ENCODE data around the gene C10orf143. TPM values are rescaled to one million over a fixed set of nuclear protein-coding genes. Genes with fewer than 3 reads are reported as not detected.

The C10orf143 gene
- total RNA-seq, 2 experiments from 2014 or later, result 4.4 to 5.1 TPM

DNA sequence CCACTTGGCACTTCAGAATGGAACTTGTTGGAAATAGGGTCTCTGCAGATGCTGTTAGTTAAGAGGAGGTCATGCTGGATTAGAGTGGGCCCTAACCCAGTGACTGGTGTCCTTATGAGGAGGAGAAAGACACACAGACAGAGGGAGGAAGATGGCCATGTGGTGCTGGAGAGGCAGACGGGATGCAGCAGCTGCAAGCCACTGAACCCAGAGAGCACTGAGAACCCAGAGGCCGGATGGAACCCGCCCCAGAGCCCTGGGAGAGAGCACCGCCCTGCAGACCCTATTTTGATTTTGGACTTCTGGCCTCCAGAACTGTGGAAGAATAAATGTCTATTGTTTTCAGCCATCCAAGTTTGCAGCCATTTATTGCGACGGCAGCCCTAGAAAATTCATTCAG, 88.5 kb downstream of the C10orf143 start:
- CTCF ChIA-PET, result no interaction called here
- POLR2A ChIA-PET, result no interaction called here
- DNase-seq (no peak), ATAC-seq (no peak)
- intact Hi-C loops (cut with micrococcal nuclease), result no loop called here
- TF ChIP-seq, protein P1, sequence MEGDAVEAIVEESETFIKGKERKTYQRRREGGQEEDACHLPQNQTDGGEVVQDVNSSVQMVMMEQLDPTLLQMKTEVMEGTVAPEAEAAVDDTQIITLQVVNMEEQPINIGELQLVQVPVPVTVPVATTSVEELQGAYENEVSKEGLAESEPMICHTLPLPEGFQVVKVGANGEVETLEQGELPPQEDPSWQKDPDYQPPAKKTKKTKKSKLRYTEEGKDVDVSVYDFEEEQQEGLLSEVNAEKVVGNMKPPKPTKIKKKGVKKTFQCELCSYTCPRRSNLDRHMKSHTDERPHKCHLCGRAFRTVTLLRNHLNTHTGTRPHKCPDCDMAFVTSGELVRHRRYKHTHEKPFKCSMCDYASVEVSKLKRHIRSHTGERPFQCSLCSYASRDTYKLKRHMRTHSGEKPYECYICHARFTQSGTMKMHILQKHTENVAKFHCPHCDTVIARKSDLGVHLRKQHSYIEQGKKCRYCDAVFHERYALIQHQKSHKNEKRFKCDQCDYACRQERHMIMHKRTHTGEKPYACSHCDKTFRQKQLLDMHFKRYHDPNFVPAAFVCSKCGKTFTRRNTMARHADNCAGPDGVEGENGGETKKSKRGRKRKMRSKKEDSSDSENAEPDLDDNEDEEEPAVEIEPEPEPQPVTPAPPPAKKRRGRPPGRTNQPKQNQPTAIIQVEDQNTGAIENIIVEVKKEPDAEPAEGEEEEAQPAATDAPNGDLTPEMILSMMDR (IDR thresholded peaks at IDR 0.05), result no peak
- H3K36me3 Mint-ChIP-seq (ENCODE audit: low read depth), result no peaks in the 10 kb centered on the region
- H3K9me3 Mint-ChIP-seq, result no peaks in the 10 kb centered on the region
- H3K27me3 Mint-ChIP-seq, result no peaks in the 10 kb centered on the region
- peaks cover 6% of the 10 kb centered on the region for H3K4me1 Mint-ChIP-seq (ENCODE audit: low read depth)
- no peak overlapping the region for H3K27ac Mint-ChIP-seq
- H3K4me3 Mint-ChIP-seq, result no peak overlapping the region

DNA sequence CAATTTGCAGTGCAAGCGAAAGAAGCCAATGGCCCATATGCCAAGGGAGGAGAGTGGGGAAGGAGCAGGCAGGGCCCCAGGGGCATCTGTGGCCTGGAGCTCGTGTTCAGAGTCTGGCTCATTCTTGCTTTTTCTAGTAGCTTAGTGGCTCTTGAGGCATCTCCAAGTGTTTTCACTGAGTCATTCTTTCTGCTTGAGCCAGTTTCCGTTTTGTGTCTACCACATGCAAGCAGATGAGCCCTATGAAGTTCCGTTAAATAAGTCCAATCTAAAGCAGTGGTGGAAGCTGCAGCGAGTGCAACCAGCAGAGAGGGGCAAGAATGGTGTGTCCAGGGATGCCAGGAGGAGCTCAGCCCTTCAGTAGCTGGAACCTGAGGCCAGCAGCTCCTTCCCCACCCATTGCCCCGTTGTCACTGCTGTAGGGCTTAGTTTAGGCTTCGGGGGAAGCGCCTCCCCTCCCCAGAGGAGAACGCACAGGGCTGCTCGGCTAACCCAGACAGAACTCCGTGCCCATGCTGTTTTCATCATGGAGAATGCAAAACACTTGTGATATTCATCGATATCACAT, 89.2 kb downstream of the C10orf143 start:
- POLR2A ChIA-PET, result no interaction called here
- H3K27me3 Mint-ChIP-seq, result no peaks in the 10 kb centered on the region
- H3K4me3 Mint-ChIP-seq, result no peak overlapping the region
- H3K4me1 Mint-ChIP-seq (ENCODE audit: low read depth), result peaks cover 6% of the 10 kb centered on the region
- CTCF ChIA-PET, result no interaction called here
- H3K9me3 Mint-ChIP-seq, result no peaks in the 10 kb centered on the region
- TF ChIP-seq, protein P1 (IDR thresholded peaks at IDR 0.05), result no peak
- intact Hi-C loops (cut with micrococcal nuclease), result no loop called here
- ATAC-seq (peak; percentile 30), DNase-seq (no peak)
- H3K36me3 Mint-ChIP-seq (ENCODE audit: low read depth), result no peaks in the 10 kb centered on the region
- no peak overlapping the region for H3K27ac Mint-ChIP-seq

DNA sequence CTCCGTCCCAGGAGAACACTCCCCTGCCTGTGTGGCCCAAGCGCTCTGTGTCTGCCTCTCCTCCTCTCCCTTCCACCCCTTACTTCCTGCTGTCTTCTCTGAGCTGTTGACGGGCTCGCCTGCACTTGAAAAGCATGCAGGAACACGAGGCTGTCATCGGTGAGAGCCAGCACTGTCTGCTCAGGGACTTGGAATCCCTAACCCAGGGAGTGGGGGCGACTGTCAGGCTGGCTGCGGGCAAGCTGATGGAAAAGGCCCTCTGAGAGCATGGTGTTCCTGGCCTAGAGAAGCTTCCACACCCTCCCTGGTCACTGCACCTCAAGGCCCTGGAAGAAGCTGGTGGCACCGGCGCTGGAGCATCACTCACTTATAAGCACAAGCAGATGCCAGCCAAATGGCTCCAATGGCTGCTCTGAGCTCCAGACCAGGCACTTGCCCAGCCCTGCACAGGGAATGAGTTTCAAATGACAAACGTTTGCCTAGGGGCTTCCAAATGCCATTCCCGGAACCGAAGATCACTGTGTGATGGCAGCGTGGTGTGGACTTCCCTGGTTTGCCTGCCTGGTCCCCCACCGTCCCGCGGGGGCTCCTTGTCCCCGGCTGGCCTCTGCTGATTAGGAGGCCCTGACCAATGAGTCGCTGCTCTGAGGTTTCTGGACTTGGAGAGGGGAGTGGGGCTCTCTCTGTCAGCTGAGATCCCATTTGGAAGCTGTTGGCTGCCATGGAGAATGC, 89.8 kb downstream of the C10orf143 start:
- intact Hi-C loops (cut with micrococcal nuclease), result no loop called here
- Mint-ChIP-seq H3K4me3 (no peak overlapping the region), H3K27ac (no peak overlapping the region), H3K4me1 (ENCODE audit: low read depth) (peaks cover 6% of the 10 kb centered on the region), H3K36me3 (ENCODE audit: low read depth) (no peaks in the 10 kb centered on the region), H3K27me3 (no peaks in the 10 kb centered on the region), H3K9me3 (no peaks in the 10 kb centered on the region)
- DNase-seq (no peak), ATAC-seq (no peak)
- CTCF ChIA-PET, result no interaction called here
- POLR2A ChIA-PET, result no interaction called here
- TF ChIP-seq, protein P1 (IDR thresholded peaks at IDR 0.05), result no peak

DNA sequence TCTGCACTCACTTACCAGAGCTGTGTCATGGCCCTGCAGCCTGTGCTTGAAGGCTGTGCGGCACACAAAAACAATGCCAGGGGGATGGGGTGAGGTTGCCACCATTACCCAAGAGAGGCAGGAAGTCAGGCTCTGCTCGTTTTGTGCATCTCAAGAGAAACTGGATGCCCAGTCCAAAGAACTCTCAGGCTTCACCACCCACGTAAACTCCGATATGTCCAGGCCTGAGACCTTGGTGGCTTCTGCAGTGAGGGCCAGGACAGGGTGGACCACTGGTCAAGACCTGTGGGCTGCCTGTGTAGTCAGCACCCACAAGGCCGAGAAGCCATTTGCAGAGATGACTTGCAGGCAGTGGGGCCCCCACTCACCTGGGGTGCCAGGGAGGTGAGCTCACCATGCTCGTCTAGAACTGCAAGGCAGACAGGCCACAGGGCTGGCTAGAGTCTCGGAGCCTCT, 91.9 kb downstream of the C10orf143 start:
- no peaks in the 10 kb centered on the region for H3K27me3 Mint-ChIP-seq
- DNase-seq, result no peak
- TF ChIP-seq, protein P1 (IDR thresholded peaks at IDR 0.05), result no peak
- ATAC-seq, result no peak
- no peak overlapping the region for H3K27ac Mint-ChIP-seq
- H3K9me3 Mint-ChIP-seq, result no peaks in the 10 kb centered on the region
- no peaks in the 10 kb centered on the region for H3K36me3 Mint-ChIP-seq (ENCODE audit: low read depth)
- intact Hi-C loops (cut with micrococcal nuclease), result no loop called here
- H3K4me1 Mint-ChIP-seq (ENCODE audit: low read depth), result peaks cover 6% of the 10 kb centered on the region
- ChIA-PET CTCF (interaction anchor here (1.2 kb wide), 1 partner anchor 91 kb away, joined by 3 read pairs; no protein-coding TSS in a partner anchor), POLR2A (no interaction called here)
- no peak overlapping the region for H3K4me3 Mint-ChIP-seq

DNA sequence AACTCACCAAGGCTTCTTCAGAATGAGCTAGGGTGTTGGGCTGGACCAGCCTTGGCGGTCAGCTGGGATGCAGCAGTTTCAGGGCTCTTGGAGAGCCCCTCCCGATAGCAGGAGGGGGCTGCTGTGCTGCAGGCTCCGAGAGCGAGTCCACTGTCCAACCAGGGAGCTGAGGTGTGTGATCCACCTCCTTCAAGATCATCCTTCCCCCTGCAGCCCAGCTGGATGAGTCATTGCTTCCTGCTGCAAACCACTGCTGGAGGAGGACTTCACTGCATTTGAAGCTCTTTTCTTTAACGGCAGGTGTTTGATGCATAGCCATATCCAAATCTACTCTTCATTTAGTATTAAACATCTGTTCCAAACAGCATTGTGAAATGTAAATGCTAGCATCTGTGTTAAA, 92.4 kb downstream of the C10orf143 start:
- ATAC-seq (peak; percentile 74), DNase-seq (peak; percentile 45)
- H3K4me3 Mint-ChIP-seq, result no peak overlapping the region
- H3K36me3 Mint-ChIP-seq (ENCODE audit: low read depth), result no peaks in the 10 kb centered on the region
- no peak overlapping the region for H3K27ac Mint-ChIP-seq
- H3K9me3 Mint-ChIP-seq, result no peaks in the 10 kb centered on the region
- CTCF ChIA-PET, result interaction anchor here (1.2 kb wide), 1 partner anchor 91 kb away, joined by 3 read pairs; no protein-coding TSS in a partner anchor
- TF ChIP-seq, protein P1 (IDR thresholded peaks at IDR 0.05), result no peak
- H3K4me1 Mint-ChIP-seq (ENCODE audit: low read depth), result peaks cover 6% of the 10 kb centered on the region
- H3K27me3 Mint-ChIP-seq, result no peaks in the 10 kb centered on the region
- POLR2A ChIA-PET, result no interaction called here
- intact Hi-C loops (cut with micrococcal nuclease), result no loop called here
